Fibroblast of peridontal ligament (primary cell): ENCODE data around the gene TUBGCP2.
"Not testable (repeated sequence)": the region's sequence is repeated elsewhere in the genome, so short reads cannot be mapped to it uniquely, and the experiment has no call there.

Experiments used
- DNase-seq: peaks from one replicate; pipeline ENCODE4 v3.0.0-alpha.2; 2010; ENCODE audit errors: extremely low read depth

TUBGCP2 gene

DNA sequence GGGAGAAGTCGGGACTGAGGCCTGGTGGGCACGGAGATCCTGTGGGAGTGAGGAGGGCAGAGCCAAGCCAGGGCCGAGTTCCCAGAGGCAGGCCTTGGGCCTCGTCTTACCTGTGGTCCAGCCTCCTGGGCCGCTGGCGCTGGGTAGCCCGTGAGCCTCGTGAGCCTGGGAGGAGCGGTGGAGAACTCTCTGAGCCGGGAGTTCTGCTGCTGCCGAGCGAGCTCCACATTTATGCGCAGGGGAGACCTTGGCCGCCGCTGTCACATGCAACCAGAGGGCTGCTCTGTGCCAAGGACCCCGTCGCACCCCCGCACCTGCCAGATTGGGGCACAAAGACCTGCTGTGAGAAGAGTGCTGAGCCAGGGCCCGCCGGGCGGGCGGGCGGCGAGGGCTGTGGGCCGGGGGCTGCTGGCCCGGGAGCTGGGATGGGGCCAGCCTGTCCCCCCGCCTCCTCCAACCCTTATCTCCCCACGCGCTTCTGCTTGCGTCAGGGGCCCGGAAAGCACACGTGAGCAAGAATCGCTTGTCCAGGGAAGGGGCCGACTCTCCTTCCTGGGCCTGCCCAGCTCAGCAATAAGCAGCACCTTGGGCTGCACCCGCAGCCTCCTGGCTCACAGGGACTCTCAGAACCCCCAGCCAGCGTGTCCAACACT, 60.9 kb downstream of the TUBGCP2 start:
- no peak for DNase-seq

- DNase-seq, result no peak
These were observed 62.4 kb downstream of the TUBGCP2 start for GRCh38 chr10:133246236-133246626.

DNA sequence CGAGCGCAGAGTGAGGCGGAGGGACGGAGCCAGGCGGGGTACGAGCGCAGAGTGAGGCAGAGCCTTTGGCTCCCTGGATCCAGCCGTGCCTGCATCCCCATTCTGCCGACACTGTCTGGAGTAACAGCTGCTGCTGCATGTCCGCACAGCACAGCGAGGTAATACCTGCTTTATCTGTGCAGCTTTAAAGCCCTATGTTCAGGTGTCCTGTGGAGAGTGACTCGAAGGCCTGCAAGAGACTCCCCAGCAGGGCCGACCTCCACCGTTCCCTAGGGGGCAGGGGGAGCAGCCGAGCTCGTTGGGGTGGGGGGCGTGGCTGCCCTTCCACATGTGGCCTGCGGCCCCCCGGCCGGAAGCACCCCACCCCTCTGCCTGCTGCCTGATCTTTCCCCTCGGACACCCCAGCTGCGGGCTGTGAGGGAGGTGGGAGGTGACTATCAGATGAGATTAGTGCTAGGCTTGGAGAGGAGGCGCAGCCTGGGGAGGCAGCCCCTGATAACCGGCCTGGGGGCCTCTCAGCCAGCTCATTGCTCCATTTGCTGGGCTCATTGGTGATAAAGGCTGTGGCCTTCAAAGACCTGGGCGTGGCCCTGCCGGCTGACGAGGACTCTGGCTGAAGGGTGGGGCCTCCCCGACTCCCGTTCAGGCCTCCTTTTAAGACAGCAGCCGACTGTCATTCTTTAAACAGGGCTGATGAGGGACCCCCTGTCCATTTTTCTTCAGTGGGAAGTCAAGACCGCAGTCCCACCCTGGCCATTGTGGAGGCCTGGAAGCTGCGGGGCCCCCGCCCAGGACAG, 63.0 kb downstream of the TUBGCP2 start:
- DNase-seq, result no peak

GRCh38 chr10:133243593-133243992, 65.1 kb downstream of the TUBGCP2 start:
- DNase-seq, result no peak

- no peak for DNase-seq
These were observed 65.9 kb downstream of the TUBGCP2 start for GRCh38 chr10:133242611-133243356.

DNA sequence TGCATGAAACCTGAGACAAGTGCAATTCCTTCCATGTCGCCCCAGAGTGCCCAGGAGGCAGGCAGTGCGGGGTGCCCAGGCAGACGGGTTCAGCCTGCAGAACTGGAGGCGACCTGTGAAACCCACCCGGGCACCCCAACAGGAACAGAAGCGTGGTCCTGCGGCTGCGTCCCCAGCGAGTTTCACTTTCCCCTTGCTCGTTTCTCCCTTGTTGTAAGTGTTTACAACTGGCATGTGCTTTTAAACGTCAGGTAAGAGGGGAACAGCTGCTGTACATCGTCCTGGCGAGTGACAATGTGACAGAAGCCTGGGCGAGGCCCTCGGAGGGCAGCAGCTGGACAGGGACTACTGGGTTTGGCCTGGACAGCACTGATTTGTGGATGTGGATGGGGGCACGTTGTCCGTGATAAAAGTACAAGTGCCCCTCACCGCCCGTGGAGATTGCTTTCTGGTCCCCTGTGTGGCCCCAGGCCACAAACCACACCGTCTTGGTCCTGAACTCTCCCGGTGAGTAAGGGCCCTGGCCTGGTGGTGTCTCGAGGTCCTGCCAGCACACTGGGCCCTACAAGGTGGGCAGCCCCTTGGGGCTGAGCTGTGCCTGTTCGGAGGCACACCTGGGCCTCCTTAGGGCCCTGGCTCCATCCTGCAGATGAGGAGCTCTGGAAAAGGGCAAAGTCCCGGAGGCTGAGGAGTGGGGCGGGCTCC, 67.0 kb downstream of the TUBGCP2 start:
- DNase-seq, result no peak

DNA sequence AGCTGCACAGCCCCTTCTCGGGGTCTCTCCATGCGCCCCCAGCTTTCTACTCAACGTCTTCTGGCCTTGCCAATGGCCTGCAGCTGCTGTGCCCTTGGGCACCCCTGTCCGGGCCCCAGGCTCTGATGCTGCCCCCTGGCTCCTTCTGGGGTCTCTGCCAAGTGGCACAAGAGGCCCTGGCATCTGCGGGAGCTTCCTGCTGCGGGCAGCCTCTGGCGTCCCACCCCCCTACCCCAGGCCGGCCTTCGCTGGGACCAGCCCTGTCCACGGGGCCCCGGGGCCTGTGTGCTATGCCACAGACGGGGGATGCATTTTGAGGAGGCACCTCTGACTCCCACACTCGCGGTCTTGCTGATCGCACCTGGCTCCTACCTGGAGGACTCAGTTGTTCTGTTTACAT, 68.7 kb downstream of the TUBGCP2 start:
- no peak for DNase-seq

DNA sequence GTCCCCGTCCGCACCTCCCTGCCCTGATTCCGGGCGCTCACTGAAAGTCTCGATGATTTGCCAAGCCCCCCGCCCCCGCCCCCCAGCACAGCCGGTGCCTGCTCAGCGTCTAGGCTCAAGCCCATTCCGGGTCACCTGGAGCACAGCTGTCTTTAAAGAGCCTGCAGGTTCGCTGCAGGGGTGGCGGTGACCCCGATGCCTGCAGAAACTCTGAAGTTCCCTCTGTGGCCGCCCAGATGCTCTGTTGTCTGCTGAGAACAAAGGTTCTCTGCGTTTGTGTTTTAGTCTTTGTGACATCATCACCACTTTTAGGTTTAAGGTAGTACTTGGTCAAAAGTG, 70.2 kb downstream of the TUBGCP2 start:
- no peak for DNase-seq

GRCh38 chr10:133237588-133238465, 70.8 kb downstream of the TUBGCP2 start, which contains the start of gene VENTX:
VENTX (plus strand) TSS chr10:133237855; CDS start chr10:133237915, 60 bp downstream.
- no peak for DNase-seq

GRCh38 chr10:133237241-133237587, 71.5 kb downstream of the TUBGCP2 start:
- DNase-seq, result no peak

GRCh38 chr10:133236401-133237240, 72.1 kb downstream of the TUBGCP2 start:
- DNase-seq, result no peak

DNA sequence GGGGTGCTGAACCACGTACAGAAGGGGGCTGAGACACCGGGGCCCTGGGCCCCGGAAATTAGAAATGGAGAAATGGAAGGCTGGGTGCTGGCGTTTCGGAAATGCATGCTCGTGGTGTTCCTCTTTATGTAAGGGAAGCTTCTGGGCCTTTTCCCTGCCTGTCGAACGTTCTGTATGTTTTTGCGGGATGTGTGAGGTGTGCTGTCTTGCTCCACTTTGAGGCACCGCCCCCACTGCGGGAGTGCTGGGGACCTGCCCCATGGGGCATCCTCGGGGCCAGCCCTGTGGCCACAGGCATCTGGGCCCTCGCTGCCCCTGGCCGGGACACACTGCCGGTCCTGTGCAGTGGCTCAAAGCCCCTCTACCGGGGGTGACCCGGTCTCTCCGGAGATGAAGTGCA, 72.7 kb downstream of the TUBGCP2 start:
- DNase-seq, result no peak

DNA sequence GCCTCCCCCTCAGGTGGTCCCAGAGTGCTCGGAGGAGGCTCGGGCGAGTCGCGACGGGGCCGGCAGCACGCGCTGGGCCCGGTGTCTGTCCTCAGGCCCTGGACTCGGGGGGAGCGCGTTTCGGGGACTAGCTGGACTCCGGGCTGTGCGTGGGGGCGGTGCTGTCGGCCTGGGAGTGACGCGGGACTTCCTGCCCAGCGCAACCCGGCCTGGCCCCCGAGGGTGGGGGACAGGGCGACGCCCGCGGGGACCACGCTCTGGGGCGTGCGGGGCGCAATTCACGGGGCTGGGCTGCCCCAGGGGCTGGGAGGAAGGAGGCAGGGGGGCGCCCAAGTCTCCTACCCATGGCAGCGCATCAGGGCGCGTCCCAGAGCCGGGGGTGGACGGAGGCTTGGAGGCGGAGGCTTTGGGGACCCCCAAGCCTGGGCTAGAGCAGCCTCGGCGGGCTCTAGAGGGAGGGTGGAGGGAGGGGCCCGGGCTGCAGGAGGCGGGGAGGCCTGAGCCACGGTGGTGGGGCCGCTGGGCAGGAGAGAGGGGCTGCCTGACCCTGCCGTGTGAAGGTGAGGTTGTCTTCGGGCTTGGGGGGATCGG, 73.3 kb downstream of the TUBGCP2 start:
- no peak for DNase-seq

DNA sequence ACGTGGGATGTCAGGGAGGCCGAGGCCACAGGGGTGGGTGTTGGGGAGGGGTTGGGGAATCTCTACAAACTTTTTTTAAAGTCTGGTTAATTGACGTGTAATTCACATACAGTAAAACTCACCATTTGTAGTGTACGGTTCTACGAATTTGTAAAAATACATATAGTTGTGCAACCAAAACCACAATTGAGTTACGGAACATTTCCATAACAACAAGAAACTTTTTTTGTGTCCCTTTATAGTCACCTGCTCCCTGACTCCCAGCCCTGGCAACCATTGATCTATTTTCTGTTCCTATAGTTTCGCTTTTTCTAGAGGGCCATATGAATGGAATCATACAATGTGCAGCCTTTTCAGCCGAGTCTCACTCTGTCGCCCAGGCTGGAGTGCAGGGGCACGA, 73.9 kb downstream of the TUBGCP2 start:
- not testable (repeated sequence) for DNase-seq

- DNase-seq, result no peak
These were observed 76.6 kb downstream of the TUBGCP2 start for GRCh38 chr10:133231946-133232574.

DNA sequence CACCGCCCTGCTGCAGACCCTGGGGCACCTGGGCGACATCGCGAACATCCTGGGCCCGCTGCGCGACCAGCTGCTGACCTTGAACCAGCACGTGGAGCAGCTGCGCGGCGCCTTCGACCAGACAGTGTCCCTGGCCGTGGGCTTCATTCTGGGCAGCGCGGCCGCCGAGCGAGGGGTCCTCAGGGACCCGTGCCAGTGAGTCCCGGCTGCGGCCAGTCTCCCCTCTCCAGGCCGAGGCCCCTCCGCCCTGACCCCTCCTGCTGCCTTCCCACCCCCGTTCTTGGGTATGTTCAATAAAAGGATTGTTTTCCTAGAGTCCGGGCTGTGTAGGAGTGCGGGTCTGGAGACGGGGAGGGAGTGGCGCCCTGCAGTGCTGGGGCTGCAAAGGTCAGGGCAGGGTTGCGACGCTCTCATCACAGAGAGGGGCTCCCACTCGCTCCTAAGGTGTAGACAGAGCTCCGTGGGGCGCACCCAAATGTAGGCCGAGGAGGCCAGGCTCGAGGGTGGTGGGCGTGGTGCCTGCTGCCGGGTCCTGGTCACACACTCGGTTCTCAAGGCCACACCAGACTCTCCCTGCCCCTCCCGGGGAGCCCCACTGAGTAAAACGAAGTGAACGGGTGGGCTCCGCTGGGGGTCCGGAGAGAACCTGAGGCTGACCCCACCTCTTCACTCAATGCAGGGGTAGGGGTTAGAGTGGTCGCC, 77.3 kb downstream of the TUBGCP2 start:
- DNase-seq, result no peak

- no peak for DNase-seq
These were observed 78.1 kb downstream of the TUBGCP2 start for GRCh38 chr10:133230387-133231195.

- no peak for DNase-seq
These were observed 78.7 kb downstream of the TUBGCP2 start, which contains the start of gene UTF1 for GRCh38 chr10:133230044-133230361. UTF1 (plus strand) TSS chr10:133230217; CDS start chr10:133230289, 72 bp downstream.
